Activated effector memory CD4-positive, alpha-beta T cell treated with Interleukin-2 at 50 U/mL for 16 hours (primary cell): Measurements from ENCODE around the gene CAGE1.

ENCODE experiments used
- DNase-seq: peaks from one replicate; pipeline ENCODE4 v3.0.0-alpha.2; 2020

Gene CAGE1

GRCh38 chr6:7301702-7302101 lies 87.8 kb downstream of the CAGE1 start:
- DNase-seq = no peak

DNA sequence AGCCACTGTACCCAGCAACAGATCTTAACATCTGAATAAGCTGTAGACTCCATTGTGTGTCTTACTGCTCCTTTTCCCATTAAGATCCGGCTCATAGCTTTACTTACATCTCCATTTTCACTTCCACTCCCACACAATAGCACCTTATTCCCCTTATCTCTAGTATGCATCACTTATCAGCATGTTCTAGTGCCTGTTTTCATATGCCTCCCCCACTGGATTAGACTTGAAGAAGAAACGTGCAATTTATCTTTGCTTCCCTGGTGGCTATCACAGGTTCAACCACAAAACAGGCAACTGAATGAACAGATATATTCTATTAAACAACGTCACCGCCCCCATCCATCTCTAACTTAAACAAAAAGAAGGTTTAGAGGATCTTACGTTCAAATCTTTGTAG lies 88.6 kb downstream of the CAGE1 start:
- no peak for DNase-seq

DNA sequence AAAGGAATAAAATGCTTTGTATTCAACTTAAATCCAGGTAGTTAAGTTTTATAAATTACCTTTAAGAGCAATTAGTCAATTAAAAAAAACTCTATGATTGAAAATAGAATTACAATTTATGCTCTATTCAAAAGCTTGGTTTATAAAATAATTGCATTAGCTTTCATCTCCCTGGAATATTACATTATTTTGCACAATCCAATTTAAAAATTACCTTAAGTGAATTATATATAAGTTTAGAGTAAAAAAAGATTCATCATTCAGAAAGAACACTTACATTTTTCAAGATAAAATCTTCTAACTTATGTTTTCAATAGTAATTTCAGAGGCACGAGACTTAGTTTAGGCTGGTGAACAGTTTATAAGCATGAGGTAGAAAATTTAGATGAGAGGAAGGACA lies 91.4 kb downstream of the CAGE1 start:
- no peak for DNase-seq

- DNase-seq = no peak
Measured at GRCh38 chr6:7296602-7297001, 92.9 kb downstream of the CAGE1 start.

DNA sequence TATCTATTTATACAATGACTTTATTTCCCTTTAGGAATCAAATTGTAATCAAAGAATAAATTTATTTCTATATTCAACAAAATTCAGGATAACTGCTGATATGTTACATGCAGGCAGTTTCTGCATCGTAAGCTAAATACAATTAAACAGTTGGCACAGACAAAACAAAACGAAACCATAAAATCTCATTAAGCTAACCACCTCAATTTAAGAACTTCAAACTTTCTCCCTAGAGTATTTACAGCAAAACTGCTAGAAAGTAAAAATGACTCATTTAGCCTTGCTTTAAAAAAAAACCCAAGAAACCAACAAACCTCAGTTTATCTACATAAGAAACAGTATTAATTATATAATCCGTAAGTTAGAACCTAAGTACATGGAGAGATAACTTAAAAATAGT lies 93.6 kb downstream of the CAGE1 start:
- DNase-seq = no peak

- no peak for DNase-seq
Measured at GRCh38 chr6:7292596-7293255, 96.8 kb downstream of the CAGE1 start.

GRCh38 chr6:7290079-7290478 lies 99.5 kb downstream of the CAGE1 start:
- no peak for DNase-seq

- no peak for DNase-seq
Measured at GRCh38 chr6:7285416-7285815, 104.1 kb downstream of the CAGE1 start.

- no peak for DNase-seq
Measured at GRCh38 chr6:7283676-7284075, 105.9 kb downstream of the CAGE1 start.

- no peak for DNase-seq
Measured at GRCh38 chr6:7282097-7282906, 107.2 kb downstream of the CAGE1 start.
